ENCODE measurements around the gene RHOBTB1.

RHOBTB1 gene

DNA sequence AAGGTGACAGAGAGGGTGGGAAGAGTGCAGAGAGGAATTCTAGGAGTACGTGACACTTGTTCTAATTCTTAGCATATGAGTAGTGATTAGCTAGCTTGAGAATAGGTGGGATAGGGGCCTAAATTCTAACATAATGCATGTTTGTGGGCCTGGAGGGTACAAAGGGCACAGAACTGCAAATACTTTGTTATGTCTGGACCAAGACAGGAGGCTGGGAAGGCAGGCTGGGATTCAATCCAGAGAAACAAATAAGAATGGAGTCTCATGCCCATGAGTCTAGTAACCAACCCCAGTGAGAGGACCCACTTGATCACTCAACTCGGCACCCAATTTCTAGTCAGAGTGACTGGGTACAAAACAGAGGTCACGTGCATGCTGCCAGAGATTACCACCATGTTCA, 40.9 kb downstream of the RHOBTB1 start:
- no peak for DNase-seq

- DNase-seq: no peak
Measured at GRCh38 chr10:60901561-60902235, 42.3 kb downstream of the RHOBTB1 start.

GRCh38 chr10:60899266-60899665, 44.7 kb downstream of the RHOBTB1 start:
- DNase-seq: no peak

- no peak for DNase-seq
Measured at GRCh38 chr10:60898321-60898720, 45.7 kb downstream of the RHOBTB1 start.

GRCh38 chr10:60896810-60897209, 47.2 kb downstream of the RHOBTB1 start:
- no peak for DNase-seq

- DNase-seq: no peak
Measured at GRCh38 chr10:60896033-60896432, 48.0 kb downstream of the RHOBTB1 start.

- no peak for DNase-seq
Measured at GRCh38 chr10:60894786-60895185, 49.2 kb downstream of the RHOBTB1 start.

DNA sequence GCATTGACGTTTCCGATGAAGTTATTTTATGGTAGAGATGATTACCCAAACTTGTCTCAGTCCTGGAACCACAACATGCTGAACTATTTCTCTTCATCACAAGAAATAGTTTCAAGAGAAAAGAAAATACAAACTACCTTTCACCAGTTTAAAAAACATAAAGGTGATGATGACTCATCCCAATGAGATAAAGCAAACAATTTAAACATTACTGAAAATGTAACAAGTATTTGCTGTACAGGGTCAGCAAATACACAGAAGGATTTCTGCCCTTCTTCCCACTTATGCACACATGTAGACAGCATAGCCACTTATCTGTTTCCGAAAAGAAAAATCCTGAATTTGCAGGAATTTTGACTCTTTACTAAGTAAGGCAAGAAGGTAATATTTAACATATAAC, 50.8 kb downstream of the RHOBTB1 start:
- DNase-seq: no peak

DNA sequence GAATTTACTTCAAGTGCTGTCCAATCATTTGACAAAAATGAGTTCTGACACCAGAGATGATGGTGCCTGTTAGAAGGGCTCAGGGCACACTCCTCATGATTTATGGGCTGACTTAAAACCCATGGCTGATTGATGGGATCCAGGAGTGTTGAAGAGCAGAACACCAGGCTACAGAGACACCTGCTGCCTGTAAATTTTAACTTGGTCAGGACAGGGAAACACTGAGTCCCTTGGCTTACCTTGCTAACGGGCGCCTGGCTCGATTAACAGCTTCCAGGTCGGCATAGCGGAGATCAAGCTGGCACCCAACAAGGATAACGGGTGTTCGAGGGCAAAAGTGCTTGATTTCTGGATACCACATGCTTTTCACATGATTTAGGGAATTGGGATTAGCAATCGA, 51.4 kb downstream of the RHOBTB1 start:
- no peak for DNase-seq

GRCh38 chr10:60890811-60891210, 53.2 kb downstream of the RHOBTB1 start:
- DNase-seq: no peak

GRCh38 chr10:60883187-60883586, 60.8 kb downstream of the RHOBTB1 start:
- DNase-seq: no peak

DNA sequence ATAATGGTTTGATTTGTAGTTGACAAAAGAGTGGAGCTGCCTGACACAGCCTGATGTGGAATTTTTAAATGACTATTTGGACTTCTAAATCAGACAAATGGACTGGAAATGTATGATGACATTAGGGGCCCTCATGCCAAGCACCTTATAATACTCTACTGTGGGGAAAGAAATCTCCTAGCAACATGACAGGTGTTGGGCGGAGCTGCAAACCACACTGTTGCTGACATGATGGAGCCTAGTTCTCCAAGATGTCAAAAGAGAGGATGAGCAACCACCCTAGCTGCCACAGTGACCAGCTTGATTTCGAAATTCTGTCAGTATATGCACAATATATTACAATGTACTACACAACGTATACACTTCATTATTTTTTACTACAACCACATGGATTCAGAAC, 65.8 kb downstream of the RHOBTB1 start:
- DNase-seq: no peak

- DNase-seq: no peak
Measured at GRCh38 chr10:60877777-60878120, 66.2 kb downstream of the RHOBTB1 start.

DNA sequence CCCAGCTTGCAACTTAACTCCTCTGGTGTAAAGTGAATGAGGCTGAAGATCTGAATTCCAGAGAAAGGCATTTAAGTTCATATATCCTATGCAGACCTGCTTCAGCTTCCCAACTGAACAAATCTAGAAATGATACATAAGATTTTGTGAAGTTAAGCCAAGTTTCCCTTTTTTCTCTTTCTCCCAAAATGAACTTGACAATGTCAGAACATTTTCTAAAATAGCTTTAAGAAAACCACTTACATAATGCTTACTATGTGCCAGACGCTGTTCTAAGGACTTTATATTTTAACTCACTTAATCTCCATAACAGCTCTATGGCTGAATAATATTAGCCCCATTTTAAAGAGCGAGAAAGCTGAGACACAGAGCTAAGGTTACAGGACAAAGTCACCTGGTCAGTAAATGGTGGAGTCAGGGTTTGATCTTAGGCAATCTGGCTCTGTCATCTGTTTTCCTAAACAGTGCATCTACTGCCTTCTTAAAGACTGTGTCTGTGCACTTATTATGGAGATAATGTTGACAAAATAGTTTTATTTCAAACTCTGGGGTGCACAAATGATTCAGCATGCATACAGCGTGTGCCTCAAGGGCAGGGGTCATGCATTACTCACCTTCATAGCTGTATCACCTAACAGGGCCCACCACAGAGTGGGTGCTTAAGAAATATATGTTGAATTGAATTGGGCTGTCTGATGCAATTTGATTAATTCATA, 66.8 kb downstream of the RHOBTB1 start:
- no peak for DNase-seq

DNA sequence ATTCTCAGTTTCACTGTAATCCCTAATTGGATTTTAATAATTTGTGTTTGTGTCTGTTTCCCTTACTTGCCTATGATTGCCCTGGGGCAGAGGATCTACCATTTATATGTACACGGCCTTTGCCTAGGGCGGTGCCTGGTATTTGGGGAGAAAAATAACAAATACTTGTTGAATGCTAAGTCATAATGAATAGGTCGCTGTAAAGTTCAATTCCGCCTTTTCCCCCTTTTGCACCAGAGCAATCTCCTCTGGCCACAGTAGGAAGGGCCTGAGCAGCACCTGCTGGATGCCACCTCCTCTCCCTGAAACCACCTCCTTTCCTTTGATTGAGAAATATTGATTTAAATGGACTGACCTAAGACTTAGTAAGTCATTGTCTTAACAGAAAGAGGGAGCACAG, 70.2 kb downstream of the RHOBTB1 start:
- no peak for DNase-seq

DNA sequence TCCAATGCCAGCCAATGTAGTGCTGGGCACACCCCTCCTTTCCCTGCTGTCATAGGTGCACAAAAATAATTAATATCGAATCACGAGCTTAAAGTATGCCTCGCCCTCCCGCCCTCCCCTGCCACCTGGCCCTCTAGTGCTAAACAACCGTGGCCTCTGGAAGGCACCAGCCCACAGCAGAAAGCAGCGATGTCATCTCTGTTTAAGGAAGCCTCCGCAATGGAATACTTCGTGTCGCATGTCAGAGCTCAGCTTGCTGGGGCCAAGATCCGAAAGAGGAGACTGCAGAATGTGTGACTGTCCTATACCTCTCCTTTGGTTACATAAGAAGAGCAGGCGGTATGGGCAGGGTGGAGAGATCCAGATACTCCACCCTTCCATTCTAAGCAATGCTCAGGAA, 71.5 kb downstream of the RHOBTB1 start:
- DNase-seq: no peak

- no peak for DNase-seq
Measured at GRCh38 chr10:60871215-60871614, 72.8 kb downstream of the RHOBTB1 start.

DNA sequence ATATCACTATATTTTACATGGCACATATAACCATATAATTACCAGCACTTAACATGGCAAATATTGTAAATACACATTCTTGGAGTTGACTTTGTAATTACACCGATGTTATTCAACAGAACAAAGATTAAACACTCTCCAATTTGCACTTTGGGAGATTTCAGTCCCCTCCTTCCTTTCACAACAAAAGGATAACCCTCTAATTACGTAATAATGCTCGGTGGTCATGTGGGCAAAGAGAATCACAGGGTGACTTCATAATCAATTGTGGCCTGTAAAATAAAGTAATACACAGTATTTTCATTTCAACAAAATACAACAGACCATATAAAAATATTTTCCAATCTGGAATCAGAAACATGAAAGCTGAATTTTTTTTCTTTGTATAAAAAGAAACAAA, 73.2 kb downstream of the RHOBTB1 start:
- no peak for DNase-seq

DNA sequence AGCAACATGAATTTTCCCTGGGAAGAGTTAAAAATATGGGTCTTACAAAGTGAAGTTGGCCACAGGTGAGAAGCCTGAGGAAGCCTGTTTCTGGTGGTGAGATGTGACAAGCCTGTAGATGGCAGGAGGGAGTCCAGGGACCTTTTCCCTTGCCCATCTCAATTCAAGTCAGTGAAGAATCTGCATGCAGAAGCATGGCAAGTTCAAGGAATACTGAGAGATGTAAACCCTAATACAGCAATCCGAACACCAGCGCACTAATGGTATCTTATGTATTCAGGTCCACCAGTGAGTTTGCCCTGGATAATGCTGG, 73.6 kb downstream of the RHOBTB1 start:
- DNase-seq: no peak

DNA sequence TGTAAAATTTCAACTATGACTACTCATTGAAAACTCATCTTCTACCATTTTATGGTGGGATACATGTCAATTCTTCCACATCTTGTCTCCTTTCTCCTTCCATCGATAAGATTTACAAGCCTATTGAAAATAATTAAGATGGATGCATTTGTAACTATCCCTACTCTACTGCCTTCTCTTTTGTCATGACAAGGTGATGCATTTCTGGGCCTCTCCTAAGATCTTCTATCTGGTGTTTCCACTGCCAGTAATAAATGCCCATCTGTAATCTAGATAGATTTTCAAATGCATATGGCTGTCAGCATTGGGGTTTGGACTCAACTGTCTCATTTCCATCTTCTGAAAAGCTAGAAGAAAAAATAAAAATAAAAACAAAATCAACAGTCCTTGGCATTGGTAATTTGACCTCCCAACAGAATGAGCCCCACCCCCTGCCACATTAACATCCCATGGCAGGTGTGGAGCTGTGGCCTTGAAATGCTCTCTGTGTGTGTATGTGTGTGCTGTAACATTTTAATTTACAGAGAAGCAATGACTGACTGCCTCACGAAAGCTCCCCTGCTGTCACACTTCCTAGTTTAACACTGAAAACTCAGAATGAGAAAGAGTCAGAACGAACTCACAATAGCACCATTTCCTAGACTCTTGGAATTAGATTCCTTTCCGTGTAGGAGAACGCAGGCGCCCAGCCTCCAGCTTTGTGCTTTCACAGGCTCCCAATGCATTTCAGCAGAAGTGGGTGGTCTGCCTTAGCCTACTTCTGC, 74.2 kb downstream of the RHOBTB1 start:
- no peak for DNase-seq

DNA sequence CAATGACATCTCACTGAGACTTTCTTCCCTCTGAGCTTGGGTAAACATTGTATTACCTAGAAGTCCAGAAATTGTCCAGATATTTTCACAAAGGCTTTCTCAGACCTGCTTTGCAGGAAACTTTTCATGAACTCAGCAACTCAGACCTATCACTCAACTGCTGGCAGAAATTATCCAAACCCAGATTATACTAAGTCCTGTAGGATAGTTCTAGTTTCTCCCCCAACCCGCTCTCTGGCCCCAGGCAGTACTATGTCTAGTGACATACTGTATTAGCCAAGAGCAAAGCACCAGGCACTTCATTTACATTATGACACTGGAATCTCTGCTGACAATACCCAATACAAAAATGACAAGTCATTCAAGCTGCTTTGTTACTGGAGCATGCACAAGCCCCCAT, 75.0 kb downstream of the RHOBTB1 start:
- no peak for DNase-seq

GRCh38 chr10:60865198-60865783, 78.7 kb downstream of the RHOBTB1 start:
- DNase-seq: no peak

- DNase-seq: no peak
Measured at GRCh38 chr10:60863796-60864195, 80.2 kb downstream of the RHOBTB1 start.

DNA sequence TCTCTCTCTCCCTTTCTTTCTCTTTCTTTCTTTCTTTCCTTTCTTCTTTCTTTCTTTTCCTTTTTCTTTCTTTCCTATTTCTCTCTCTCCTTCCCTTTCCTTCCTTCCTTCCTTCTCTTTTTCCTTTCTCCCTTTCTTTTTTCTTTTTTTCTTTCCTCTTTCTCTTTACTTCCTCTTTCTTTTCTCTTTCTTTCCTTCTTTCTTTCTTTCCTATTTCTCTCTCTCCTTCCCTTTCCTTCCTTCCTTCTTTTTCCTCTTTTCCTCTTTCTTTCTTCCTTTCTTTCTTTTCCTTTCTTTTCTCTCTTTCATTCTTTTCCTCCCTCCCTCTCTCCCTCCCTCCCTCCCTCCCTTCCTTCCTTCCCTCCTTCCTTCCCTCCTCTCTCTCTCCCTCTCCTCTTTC, 81.5 kb downstream of the RHOBTB1 start:
- DNase-seq: no peak

Measured in SHP77 (cell line).